ENCODE measurements around the gene CEP128.

The CEP128 gene

DNA sequence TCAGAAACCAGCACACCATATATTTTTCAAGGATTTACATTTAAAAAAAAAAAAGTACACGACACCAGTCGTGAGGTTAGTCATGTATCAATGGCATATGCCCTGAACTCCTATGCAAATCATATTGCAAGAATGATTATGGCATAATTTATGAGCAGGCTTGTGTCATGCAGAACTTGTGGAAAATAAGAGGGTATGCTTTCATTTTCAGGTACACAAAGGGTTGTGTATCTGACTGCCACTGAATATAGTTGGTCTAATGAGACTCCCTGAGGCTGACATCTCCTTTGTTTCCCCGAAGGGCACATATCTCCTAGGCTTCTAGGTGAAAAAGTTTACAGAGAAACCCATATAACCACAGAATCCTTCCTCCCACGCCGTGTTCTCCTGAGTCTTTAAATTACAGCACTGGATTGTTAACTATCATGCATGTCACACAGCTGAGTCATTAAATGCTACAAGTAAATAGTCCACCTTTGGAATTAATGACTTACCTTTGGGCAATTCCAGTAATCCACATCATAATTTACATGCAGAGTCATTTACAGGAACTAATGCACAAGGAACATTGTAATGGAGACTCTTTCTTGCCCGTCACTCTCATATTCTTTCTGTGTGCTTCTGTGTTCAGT is 373.5 kb downstream of the CEP128 start:
- Mint-ChIP-seq H3K9me3 (no peaks in the 10 kb centered on the region), H3K4me1 (no peaks in the 10 kb centered on the region), H3K4me3 (no peak overlapping the region), H3K27me3 (no peaks in the 10 kb centered on the region), H3K36me3 (no peaks in the 10 kb centered on the region), H3K27ac (no peak overlapping the region)
- no peak for ATAC-seq

DNA sequence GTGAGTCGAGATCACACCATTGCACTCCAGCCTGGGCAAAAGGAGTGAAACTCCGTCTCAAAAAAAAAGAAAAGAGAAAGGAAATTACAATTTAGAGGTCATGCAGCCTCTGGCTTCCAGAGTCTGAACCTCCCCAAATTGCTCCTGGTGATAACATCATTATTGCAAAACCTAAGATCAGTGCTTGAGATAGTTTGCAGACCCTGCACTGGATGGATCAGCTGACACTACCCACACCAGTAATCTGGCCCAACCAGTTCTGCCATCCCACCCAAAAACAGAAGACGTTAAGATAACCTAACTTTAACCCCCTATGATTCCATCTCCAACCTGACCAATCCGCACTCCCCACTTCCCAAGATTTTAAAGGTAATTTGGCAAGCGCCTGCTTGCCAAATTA is 376.5 kb downstream of the CEP128 start:
- Mint-ChIP-seq H3K4me3 (no peak overlapping the region), H3K36me3 (no peaks in the 10 kb centered on the region), H3K27me3 (no peaks in the 10 kb centered on the region), H3K4me1 (no peaks in the 10 kb centered on the region), H3K9me3 (no peaks in the 10 kb centered on the region), H3K27ac (no peak overlapping the region)
- ATAC-seq, result no peak

DNA sequence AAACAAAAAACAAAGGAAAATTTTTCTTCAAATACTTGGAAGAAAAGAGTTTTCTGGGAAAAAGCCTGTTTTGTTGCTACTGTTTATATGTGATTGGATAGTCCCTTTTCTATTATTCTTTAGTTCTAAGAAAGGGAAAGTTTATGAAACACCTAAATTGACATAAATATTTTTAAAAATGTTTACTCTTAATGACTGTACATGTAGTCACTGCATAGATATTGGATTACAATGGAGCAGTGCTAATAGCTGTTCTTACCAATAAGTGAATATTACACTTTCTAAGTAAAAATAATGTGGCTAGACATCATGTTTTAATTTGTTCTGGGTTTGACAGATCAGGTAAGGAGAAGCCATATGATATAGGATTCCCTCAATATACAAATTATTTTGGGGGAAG is 377.5 kb downstream of the CEP128 start:
- Mint-ChIP-seq H3K27ac (no peak overlapping the region), H3K9me3 (no peaks in the 10 kb centered on the region), H3K4me1 (no peaks in the 10 kb centered on the region), H3K36me3 (no peaks in the 10 kb centered on the region), H3K4me3 (no peak overlapping the region), H3K27me3 (no peaks in the 10 kb centered on the region)
- ATAC-seq, result no peak

DNA sequence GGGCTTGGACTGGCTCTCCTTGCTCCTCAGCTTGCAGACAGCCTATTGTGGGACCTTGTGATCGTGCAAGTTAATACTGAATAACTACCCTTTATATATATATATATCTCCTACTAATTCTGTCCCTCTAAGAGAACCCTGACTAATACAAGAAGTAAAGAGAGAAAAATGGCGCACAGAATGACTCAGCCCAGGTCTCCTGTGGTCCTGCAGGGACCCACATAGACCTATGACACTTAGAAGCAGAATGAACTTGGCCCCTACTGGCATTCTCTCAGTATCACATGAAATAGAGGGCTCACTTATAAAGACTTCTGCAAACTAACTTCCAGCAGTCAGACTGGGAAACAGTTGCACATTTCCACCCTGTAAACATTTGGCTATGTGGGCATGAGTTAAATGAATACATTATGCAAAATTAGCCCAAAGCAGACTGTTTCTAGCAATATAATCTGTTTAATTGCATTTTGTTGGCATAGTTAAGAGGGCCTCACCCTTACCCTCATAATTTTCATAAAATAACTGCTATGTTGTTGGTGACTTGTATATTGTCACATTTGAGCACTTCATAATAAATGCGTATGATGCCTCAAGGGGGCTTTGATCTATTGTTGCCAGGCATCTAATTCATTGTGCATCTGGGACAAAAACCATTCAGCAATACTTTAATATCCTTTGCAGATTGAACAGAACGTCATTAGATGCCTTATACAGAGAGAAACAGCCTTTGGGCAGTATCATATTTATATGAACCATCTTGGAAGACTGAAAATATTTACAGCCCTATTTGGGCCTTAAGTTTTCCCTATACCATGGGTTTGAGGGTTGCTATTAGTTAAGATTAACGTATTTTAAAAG is 380.5 kb downstream of the CEP128 start:
- Mint-ChIP-seq H3K4me3 (no peak overlapping the region), H3K4me1 (no peaks in the 10 kb centered on the region), H3K27me3 (no peaks in the 10 kb centered on the region), H3K27ac (no peak overlapping the region), H3K9me3 (no peaks in the 10 kb centered on the region), H3K36me3 (no peaks in the 10 kb centered on the region)
- peak; percentile 50 for ATAC-seq

DNA sequence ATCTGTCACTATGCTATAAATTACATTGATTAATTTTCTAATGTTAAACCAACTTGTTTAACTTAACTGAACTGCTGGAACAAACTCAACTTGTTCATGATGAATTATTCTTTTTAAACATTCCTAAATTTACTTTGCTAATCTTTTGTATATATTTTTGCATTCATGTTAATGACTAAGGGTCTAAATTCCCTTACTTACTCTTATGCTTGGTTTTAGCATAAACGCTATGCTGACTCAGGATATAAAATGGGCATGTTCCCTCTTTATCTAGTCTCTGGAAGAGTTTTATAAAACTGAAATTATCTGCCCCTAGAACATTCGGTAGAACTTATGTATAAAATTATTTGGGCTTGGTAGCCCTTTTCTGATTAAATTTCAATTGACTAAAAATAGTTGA is 387.4 kb downstream of the CEP128 start:
- Mint-ChIP-seq H3K4me1 (no peaks in the 10 kb centered on the region), H3K27me3 (no peaks in the 10 kb centered on the region), H3K27ac (no peak overlapping the region), H3K4me3 (no peak overlapping the region), H3K9me3 (no peaks in the 10 kb centered on the region), H3K36me3 (no peaks in the 10 kb centered on the region)
- no peak for ATAC-seq

DNA sequence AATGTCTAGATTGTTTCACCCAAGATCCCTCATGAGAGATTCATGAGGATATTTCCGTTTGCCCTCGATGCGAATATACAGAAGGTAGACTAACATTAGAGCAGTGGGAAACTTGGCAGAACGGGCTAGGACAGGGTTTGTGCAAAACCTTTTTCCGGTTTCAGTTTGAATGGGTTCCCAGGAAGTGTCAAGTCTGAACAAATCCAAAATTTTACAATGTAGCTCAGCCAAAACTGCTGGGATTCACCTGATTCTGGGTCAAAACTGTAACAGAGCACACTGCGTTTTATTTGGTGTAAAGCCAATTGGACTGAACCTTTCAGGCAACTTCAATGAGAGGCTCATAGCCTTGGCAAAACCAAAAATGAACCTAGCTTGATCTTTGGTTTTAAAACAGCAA is 392.4 kb downstream of the CEP128 start:
- H3K9me3 Mint-ChIP-seq, result no peaks in the 10 kb centered on the region
- H3K27me3 Mint-ChIP-seq, result no peaks in the 10 kb centered on the region
- no peak overlapping the region for H3K27ac Mint-ChIP-seq
- no peaks in the 10 kb centered on the region for H3K36me3 Mint-ChIP-seq
- H3K4me1 Mint-ChIP-seq, result no peaks in the 10 kb centered on the region
- H3K4me3 Mint-ChIP-seq, result no peak overlapping the region
- ATAC-seq, result no peak

DNA sequence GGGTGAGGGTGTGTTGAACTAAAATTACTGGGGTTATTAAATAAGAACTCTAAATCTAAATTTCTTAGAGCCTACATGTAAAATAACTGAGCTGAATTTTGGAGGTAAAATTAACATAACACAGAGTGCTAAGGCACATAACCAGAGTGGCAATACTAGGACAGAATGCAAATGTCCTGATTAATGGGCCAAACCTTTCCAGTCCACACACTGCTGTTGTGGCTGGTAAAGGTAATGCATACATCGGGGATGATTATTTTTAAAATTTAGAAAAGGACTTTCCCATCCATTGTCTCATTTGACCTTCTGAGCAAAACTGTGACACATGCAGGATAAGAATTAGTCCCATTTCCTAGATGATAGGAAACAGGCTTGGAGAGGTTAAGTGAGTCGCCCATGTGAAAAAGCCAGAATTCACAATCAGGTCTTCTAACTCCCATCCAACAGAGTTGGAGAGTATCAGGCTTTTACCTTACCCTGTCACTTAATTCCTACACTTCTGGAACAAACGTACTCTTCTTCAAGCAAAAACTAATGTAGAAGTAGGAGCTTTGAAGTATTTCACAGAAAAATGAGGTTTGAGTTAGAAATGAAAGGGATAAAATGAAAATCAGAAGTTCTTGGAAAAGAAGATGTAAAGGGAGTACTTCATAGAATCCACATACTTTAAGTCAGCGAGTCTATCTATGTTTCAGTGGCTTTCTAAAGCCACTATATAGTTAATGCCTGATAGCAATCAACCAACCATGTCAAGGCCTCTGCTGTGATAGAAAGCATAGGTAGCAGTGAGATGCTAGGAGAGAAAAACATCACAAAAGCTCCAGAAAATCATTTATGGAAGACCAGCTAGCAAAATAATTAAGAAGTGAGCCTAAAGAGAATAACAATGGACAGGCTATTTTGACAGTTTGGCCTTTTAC is 395.3 kb downstream of the CEP128 start:
- H3K9me3 Mint-ChIP-seq, result peaks cover 2% of the 10 kb centered on the region

DNA sequence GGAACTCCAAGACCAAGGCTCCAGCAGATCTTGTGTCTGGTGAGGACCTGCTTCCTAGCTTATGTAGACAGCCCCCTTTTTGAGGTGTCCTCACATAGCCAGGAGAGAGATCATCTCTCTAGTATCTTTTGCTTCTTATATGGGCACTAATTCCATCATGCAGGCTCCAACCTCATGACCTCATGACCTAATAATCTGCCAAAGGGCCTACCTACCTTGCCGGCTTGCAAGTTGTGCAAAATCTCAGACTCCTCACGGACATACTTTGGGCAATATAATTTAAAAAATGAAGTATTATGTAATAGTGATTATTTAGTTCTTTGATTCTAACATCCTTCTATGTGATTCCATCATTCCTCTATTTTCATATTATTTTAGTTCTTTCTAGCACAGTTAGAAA is 397.2 kb downstream of the CEP128 start:
- H3K4me3 Mint-ChIP-seq, result no peak overlapping the region
- H3K4me1 Mint-ChIP-seq, result no peaks in the 10 kb centered on the region
- no peaks in the 10 kb centered on the region for H3K36me3 Mint-ChIP-seq
- no peaks in the 10 kb centered on the region for H3K27me3 Mint-ChIP-seq
- ATAC-seq, result no peak
- no peak overlapping the region for H3K27ac Mint-ChIP-seq
- peaks cover 13% of the 10 kb centered on the region for H3K9me3 Mint-ChIP-seq

More for the DNA sequence above, 395.3 kb downstream of the CEP128 start:
- H3K27ac Mint-ChIP-seq, result no peak overlapping the region
- no peaks in the 10 kb centered on the region for H3K27me3 Mint-ChIP-seq
- H3K4me1 Mint-ChIP-seq, result no peaks in the 10 kb centered on the region
- no peak overlapping the region for H3K4me3 Mint-ChIP-seq
- no peak for ATAC-seq
- H3K36me3 Mint-ChIP-seq, result no peaks in the 10 kb centered on the region

DNA sequence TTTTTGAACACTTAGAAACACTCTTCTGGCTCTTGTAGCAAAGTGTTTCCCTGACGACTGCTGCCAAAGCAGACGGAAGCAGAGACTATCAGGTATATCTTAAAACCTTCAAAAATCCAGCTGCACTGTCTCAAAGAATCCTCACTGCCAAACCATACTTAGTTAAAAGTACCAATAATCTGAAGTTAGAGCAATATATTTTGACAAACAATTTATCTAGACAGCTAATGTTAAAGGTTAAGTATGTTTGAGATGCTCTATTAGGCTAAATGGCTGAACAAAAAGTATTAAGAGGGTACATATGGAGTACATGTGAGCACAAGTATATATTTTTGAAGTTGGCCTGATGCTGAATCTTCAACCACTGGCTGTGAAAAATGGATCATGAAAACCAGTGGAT is 398.3 kb downstream of the CEP128 start:
- H3K4me1 Mint-ChIP-seq, result no peaks in the 10 kb centered on the region
- H3K9me3 Mint-ChIP-seq, result peaks cover 16% of the 10 kb centered on the region
- no peak for ATAC-seq
- no peak overlapping the region for H3K4me3 Mint-ChIP-seq
- no peaks in the 10 kb centered on the region for H3K27me3 Mint-ChIP-seq
- no peak overlapping the region for H3K27ac Mint-ChIP-seq
- no peaks in the 10 kb centered on the region for H3K36me3 Mint-ChIP-seq

DNA sequence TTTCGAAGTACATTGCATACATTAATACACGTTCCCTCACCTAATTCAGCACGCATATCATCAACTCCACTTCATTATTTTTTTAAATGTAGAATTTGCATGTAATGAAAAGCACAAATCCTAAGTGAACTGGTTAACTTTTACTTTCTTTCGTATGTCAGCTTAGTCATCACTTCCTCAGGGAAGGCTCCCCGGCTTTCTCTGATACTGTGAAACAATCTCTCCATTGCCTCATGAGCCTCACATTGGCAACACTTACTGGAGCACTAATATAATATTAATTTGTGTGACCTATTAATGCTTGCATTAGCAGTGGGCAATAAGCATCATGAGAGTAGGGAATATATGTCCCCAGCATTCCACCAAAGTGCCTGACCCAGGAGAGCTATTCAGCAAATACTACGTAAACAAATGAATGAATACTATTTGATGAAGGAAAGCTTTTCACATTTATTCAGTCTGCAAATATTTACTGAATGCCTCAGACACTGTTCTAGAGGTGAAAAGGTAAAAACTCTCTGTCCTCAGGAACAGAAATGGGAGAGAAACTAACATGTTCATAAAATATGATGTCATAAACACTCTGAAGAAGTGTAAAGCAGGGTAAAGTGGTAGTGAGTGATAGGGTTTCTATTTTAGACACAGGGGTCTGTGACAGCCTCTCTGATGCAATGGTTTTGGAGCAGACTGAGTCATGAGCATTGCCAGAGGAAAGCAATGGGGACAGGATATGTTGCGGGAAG is 402.7 kb downstream of the CEP128 start:
- Mint-ChIP-seq H3K4me1 (no peaks in the 10 kb centered on the region), H3K27ac (no peak overlapping the region), H3K36me3 (no peaks in the 10 kb centered on the region), H3K4me3 (no peak overlapping the region), H3K9me3 (peaks cover 16% of the 10 kb centered on the region), H3K27me3 (no peaks in the 10 kb centered on the region)
- ATAC-seq, result no peak

DNA sequence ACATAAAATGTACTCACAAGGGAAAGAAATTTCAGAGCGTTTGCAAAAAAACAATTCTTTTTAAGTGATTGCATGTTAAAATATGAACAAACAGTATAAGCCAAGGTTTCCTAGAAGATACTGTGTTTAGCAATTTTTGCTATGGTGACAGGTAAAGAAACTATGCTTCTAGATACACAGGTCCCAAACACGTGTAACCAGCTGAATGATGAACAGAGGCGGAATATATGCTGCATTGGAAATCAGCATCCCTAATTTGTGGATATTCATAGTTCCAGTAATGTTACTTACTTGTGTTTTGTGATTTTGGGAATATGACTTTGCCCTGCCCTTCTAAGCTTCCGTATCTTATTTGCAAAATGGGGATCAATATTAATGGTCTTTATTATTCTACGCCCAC is 403.9 kb downstream of the CEP128 start:
- no peaks in the 10 kb centered on the region for H3K4me1 Mint-ChIP-seq
- H3K9me3 Mint-ChIP-seq, result peaks cover 16% of the 10 kb centered on the region
- ATAC-seq, result no peak
- H3K27me3 Mint-ChIP-seq, result no peaks in the 10 kb centered on the region
- no peak overlapping the region for H3K27ac Mint-ChIP-seq
- no peak overlapping the region for H3K4me3 Mint-ChIP-seq
- H3K36me3 Mint-ChIP-seq, result no peaks in the 10 kb centered on the region

DNA sequence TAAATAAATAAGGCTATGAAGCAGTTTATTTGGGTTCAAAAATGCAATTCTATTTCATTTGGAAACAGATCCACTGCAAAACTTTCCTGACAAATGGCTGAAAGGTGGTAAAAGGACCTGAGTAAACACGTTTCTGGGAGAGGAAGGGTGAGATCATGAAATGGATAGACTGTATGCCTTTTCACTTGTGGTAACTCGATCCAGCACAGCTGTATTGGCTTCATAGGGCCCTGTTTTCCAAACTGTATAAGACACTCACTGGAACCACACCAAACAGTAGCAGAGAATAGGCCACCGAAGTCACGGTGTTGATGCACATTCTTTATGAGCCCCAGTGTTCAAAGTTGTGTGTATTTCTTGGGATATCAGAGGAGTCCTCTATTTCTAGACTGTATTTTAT is 405.1 kb downstream of the CEP128 start:
- ATAC-seq, result no peak
- Mint-ChIP-seq H3K27ac (no peak overlapping the region), H3K4me1 (no peaks in the 10 kb centered on the region), H3K27me3 (no peaks in the 10 kb centered on the region), H3K4me3 (no peak overlapping the region), H3K36me3 (no peaks in the 10 kb centered on the region), H3K9me3 (peaks cover 14% of the 10 kb centered on the region)

DNA sequence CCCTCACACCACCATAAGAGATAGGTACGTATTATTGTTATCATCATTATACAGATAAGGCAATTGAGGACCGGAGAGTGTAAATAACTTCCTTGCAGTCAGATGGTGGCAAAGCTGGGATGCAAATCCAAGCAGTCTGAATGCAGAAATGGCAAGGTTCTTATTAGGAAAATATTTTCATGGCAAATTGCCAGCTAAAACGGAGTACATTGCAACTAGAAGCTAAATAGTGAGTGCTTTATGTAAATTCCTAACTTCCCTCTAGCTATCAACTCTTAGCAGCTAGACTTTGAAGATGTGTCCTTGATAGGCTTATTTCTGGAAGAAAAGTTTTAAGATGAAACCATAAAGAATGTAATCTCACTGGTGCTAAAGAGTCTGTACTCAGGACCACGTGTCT is 406.4 kb downstream of the CEP128 start:
- H3K36me3 Mint-ChIP-seq, result no peaks in the 10 kb centered on the region
- no peaks in the 10 kb centered on the region for H3K4me1 Mint-ChIP-seq
- no peaks in the 10 kb centered on the region for H3K27me3 Mint-ChIP-seq
- ATAC-seq, result no peak
- peaks cover 9% of the 10 kb centered on the region for H3K9me3 Mint-ChIP-seq
- no peak overlapping the region for H3K27ac Mint-ChIP-seq
- H3K4me3 Mint-ChIP-seq, result no peak overlapping the region

DNA sequence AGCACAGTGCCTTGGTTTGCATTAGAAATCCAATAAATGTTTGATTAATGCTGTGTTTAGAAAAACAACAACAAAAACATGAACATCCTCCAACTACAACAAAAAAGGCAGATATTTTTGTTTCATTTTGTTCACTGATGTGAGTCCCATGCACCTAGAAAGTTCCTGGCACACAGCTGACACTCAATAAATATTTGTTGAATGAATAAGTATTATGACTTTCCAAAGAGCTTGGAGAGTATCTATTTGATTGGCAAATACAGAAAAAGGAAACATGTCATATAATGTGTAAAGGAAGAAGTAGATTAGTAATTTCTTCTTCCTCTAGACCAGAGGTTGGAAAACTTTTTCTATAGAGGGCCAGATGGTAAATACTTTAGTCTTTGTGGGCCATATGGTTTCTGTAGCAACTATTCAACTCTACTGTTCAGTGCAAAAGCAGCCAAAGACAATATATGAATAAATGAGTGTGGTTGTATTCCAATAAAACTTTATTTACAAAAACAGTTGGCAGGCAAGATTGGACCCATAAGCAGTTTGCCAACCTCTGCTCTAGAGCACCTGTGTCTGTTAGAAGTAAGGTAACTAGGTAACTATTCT is 417.9 kb downstream of the CEP128 start:
- H3K36me3 Mint-ChIP-seq, result peaks cover 12% of the 10 kb centered on the region
- ATAC-seq, result no peak
- H3K4me3 Mint-ChIP-seq, result no peak overlapping the region
- H3K4me1 Mint-ChIP-seq, result no peaks in the 10 kb centered on the region
- no peaks in the 10 kb centered on the region for H3K27me3 Mint-ChIP-seq
- no peak overlapping the region for H3K27ac Mint-ChIP-seq
- peaks cover 2% of the 10 kb centered on the region for H3K9me3 Mint-ChIP-seq
